HuH-7 (cell line): ENCODE data around the gene TRAPPC11.

Experiments
- DNase-seq: peaks from one replicate; pipeline ENCODE4 v3.0.0; 2011; ENCODE audit warnings: low spot score

Gene TRAPPC11

GRCh38 chr4:183758061-183758757 lies 99.1 kb downstream of the TRAPPC11 start:
- no peak for DNase-seq

GRCh38 chr4:183758758-183759447 lies 99.8 kb downstream of the TRAPPC11 start:
- DNase-seq, result no peak

GRCh38 chr4:183760326-183760725 lies 101.2 kb downstream of the TRAPPC11 start:
- DNase-seq, result no peak
